Fibroblast of skin of left quadriceps (primary cell): ENCODE measurements around the gene FADS3.

Experiments used
- DNase-seq, 2 experiments: peaks; one replicate each; pipeline ENCODE4 v3.0.0-alpha.2; 2013; ENCODE audit warnings: low read depth in 2 of 2

Gene FADS3

DNA sequence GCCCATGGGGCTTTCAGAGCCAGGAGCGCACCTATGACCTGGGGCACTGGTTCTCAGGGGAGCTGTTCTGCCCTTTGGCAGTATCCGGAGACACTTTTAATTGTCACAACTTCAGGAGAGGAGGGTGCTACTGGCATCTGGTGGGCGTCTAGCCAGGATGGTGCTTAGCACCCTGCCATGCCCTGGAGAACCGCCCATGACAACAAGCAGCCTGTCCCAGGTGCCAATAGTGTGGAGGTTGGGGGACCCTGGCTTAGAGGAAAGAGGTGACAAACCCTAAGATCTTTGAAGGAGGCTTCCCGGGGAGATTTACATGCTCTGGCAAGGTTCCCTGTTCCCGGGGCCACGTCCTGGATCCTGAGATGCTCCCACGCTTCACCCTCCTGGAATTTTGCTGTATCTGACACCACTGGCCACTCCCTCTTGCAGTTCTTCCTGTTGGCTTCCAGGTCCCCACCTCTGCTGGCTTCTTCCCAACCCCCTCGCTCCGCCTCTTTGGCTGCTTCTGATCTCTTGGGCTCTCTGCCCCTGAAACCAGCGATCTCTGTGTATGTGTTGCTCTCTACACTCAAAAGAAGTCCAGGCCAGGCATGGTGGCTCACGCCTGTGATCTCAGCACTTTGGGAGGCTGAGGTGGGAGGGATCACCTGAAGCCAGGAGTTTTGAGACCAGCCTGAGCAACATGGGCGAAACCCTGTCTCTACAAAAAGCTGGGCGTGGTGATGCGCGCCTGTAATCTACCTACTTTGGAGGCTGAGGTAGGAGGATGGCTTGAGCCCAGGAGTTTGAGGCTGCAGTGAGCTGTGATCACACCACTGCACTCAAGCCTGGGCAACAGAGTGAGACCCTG lies 31.1 kb downstream of the FADS3 start:
- no peak for DNase-seq

- no peak for DNase-seq
These were observed 35.2 kb downstream of the FADS3 start for GRCh38 chr11:61855939-61856680.

DNA sequence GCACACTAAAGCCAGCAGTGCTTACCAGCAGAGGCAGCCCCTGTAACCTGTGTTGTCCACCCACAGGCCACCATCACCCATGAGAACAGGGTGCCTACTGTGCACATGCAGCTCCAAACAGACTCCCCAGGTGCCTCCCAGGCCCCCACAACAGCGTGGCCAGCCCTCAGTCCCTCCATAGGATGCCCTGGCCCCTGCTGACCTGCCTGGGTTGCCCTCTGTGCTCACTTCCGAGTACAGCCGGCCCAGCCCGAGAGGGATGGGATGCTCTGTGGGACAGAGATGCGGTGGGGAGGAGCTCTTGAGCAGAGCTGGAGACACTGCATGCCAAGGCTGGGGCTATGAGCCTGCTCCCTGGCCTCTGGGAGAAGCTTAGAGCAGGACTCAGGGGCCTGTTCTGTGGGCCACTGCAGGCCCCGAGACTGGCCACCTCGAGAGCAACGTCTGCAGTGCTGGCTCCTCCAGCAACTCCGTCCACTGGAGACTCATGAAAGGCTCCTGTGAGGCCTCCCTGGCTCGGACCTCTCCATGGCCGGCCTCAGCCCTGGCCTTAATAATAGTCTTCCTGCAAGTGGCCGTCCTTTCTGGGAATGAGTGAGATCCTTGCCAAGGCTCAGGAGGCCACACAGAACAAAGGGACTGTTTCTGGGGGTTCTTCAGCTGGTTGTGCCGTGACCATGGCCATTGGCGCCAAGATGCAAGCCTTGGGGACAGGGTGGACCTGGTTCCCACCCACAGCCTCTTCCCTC lies 36.2 kb downstream of the FADS3 start:
- no peak for DNase-seq

GRCh38 chr11:61854206-61854895 lies 37.0 kb downstream of the FADS3 start:
- no peak for DNase-seq

DNA sequence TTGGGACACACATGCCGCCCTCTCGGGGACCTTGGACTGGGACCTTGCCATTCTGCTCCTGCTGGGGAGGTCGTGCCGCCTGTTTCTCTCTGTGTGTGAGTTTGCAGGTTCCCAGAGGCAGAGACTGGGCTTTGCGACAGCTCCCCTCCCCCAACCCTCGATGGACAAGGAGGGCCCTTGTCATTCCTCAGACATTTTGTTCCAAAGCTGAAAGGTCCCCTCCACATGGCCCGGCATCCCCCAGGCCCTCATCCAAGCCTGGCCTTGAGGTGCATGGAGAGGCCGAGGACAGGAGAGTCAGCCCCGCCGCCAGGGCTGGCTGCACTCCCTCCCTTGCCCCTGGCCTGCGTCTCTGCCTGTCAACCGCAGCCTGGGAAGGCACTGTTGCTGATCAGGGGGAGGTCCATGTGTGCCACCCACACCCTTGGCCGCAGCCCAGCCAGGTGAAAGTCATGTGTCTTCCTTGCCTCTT lies 37.6 kb downstream of the FADS3 start:
- no peak for DNase-seq

DNA sequence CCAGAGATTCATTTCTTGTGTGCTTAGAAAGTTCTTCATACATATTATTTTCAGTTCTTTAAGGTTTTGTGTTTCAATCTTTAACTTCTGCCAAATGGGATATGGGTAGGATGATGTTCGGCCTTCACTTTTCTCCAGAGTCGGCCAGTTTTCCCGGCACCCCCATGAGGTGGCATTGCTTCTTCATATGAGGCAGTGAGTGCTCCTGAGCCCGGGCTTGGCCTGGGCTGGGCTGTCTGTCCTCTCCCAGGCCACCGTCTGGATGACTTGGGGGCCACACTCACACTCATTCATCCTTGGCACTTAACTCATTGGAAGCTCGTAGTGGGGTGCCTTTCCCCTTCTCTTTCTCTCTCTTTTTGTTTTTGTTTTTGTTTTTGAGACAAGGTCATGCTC lies 39.4 kb downstream of the FADS3 start:
- DNase-seq = no peak

DNA sequence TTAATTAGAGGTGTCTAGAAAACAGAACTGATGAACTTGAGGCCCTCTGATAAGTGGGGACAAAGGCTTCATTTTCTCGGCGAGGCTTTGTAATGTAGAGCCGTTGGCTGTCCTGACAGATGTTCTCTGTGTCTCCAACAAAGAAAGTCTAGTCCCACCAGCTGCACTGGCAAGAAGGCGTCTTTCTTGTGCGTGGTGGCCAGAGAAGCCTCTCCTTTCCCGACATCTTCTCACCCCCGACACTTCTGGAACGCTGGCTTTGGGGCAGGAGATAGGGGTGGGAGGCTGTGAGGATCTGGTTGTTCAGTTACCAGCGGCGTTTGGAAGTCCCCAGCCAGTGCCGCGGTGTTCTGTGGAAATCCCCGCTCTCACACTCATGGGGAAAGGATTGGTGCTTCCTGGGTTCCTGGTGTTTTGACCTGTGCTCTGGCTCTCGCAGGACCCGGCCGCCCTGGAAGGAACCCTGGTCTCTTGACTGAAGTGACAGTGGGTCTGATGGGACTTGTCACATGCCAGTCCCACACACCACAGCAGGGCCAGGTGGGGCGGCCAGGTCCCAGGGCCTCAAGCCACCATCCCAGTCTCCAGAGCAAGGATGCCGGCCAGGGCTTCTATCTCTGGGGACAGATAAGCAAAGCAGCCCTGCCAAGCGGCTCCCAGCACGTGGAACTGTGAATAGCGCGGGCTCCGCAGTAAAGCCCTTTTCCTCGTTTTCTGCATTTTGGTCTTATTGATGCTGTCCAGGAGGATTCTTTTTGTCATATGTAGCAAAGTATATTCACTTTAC lies 40.0 kb downstream of the FADS3 start:
- DNase-seq = no peak

DNA sequence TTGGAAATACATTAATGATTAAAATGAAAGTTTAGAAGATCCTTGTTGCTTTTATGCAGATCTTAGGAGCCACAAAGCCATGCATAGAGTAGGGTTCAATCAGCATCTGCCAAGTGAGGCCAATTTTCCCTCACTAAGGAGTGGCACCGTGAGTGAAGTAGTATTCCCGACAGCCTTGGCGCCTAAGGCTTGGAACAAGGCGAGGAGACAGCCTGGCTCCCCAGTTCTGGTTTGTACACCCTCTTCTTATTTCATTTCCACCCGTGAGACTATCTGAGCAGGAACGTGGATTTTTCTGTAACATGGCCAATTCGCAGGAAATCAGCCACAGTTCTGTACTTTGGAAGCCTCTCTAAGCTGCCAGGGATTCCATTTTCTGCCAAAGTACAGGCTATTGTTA lies 40.7 kb downstream of the FADS3 start:
- DNase-seq = no peak

DNA sequence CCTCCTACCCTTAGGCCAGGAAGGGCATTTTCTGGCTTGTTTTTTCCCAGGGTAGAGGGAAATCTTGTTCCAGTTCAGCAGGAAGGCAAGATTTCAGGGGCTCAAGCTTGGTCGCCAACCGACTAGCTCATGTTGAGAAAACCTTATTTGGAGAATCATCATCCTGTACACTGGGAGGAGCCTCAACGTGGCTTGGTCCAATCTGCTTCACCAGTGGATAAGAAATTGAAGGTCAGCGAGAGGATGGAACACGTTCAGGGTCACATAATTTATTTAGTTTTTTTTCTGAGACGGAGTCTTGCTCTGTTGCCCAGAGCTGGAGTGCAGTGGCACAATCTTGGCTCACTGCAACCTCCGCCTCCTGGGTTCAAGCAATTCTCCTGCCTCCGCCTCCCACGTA lies 42.7 kb downstream of the FADS3 start:
- DNase-seq = no peak

DNA sequence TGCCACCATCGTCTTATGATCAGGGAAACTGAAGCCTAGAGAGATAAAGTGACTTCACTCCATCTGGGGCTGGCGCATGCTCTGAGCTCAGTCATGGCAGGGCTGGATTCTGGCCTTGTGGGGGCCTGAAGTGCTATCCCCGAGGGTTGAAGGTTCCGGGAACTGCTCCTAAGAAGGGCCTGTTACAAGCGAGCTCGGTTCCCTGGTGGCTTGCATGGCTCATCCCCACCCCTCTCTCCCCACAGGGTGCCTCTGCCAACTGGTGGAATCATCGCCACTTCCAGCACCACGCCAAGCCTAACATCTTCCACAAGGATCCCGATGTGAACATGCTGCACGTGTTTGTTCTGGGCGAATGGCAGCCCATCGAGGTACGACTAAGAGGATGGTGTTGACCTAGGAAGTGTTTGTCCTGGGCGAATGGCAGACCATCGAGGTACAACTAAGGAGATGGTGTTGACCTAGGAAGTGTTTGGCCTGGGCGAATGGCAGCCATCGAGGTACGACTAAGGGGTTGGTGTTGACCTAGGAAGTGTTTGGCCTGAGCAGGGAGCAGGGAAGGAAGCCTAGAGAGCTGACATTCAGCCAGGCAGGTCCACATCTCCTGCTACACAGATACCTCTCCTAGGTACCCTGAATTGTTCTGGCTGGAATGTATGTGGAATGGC lies 43.3 kb downstream of the FADS3 start:
- DNase-seq = no peak

DNA sequence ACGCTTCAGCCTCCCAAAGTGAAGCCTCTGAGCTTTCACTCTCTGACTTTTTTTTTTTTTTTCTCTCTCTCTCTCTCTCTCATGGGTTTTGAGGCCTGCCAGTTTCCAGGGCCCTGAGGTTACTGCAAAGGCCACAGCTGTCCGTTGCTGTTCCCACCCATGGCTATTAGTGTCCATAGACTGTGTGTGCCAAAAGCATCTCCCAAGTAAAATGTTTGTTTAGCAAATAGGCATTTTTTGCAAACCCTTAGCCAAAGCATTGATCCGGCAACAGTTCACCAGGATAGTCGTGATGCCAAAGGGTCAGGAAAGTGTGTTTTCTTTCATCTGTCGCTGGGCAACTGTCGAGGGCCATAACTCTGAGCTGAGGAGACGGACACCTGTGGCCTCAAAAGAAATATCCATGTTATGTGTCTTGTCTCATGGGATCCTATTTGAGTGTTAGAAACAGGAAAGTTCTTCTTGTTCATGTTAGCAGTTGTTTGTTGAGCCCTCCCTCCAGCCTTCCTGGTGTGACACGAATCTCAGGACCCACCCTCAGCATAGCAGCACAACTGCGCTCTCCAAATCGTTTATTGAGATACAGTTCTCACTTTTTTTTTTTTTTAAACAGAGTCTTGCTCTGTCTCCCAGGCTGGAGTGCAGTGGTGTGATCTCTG lies 44.9 kb downstream of the FADS3 start:
- no peak for DNase-seq

GRCh38 chr11:61844909-61845565 lies 46.3 kb downstream of the FADS3 start:
- no peak for DNase-seq

DNA sequence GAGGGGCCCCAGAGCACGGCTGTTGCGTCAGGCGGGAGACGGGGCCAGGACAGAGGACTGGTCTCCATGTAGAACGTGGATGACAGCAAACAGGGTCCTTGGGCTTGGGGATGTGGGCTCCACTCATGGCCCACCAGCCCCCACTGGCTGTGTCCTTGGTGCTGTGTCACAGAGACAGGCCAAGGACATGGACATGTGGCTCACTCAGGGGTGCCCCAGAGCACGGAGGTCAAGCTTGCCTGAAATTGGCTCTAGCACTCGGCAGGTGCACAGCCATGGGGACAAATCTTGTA lies 48.9 kb downstream of the FADS3 start:
- DNase-seq = no peak

DNA sequence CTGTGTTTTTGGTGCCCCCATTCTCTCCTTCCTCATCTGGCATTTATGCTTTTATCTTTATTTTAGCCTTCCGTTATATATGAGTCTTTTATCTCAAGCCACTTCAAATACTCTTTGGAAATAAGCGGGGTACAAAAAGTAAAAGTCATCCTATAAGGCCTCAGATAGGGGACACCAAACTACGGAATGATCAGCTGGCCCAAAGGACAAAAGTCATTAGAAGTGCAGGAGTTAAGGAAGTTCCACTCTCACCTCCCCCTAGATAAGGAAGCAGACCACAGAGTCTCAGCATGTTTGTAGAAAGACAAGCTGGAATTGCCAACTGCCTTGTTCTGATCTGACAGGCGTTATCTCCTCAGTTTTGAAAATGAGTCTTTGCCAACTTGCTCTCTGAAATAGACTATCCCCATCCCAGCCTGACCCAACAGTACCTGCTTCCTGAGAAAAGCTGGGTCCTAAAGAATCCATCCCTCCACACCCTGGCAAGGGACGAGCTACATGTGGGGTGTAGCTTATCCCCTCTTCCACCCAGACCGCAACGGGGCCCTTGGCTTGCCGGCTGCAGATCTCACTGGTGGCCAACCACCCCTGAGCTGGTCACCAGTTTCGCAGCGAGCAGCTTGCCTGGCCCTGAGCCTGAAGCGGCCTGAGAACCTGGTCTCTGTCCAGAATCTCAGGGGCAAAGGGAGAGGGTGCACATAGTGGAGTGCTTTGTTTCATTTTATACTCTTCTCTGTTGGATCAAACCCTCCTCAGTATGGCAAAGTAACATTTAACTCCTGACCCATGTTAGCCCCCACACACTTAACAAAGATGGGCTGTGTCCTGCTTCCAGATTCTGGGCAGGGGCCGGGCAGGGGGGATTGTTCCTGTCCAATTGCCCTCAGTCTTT lies 49.5 kb downstream of the FADS3 start:
- DNase-seq = no peak

DNA sequence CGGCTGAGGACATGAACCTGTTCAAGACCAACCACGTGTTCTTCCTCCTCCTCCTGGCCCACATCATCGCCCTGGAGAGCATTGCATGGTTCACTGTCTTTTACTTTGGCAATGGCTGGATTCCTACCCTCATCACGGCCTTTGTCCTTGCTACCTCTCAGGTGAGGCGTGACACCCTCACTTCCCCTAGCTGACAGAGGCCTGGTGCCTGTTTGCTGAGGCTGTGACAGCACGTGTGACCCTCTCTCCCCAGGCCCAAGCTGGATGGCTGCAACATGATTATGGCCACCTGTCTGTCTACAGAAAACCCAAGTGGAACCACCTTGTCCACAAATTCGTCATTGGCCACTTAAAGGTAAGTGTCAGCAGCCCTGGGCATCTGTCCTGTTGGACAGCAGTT lies 51.0 kb downstream of the FADS3 start:
- DNase-seq = no peak

DNA sequence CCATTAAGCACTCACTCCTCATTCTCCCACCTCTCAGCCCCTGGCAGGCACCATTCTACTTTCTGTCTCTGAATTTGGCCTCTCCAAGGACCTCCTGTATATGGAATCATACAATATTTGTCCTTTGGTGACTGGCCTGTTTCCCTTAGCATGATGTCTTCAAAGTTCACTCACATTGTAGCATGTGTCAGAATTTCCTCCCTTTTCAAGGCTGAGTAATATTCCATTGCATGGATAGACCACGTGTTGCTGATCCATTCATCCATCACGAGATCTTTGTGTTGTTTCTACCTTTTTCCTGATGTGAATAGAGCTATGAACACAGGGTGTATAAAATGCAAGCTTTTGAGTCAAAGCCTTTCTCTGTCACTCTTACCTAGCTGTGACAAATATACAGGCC lies 51.6 kb downstream of the FADS3 start:
- DNase-seq = no peak

DNA sequence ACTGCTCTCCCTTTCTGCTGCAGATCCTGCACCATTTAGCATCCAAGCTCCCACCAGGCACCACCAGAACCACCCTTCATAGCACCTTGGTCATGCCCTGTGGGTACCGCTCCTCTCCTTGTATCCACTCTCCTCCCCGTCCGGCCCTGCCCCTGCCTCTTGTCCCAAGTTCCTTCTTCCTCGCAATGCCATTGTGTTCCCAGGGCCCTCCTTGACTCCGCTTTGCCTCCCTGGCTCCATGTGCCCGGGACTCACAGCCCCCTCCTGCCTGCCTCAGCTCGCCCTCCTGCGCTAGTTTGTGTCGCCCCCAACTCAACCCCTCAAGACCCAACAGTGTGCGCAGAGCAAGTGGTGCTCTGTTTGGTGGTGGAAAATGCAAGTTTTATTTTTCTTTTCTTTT lies 52.4 kb downstream of the FADS3 start:
- no peak for DNase-seq

GRCh38 chr11:61838501-61838900 lies 52.8 kb downstream of the FADS3 start:
- DNase-seq = no peak
